GM03348 (cell line): ENCODE results near the gene RIPPLY3.

Experiments used
- DNase-seq: peaks from one replicate; pipeline ENCODE4 v3.0.0; 2012; ENCODE audit warnings: low spot score

The RIPPLY3 gene, protein sequence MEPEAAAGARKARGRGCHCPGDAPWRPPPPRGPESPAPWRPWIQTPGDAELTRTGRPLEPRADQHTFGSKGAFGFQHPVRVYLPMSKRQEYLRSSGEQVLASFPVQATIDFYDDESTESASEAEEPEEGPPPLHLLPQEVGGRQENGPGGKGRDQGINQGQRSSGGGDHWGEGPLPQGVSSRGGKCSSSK

DNA sequence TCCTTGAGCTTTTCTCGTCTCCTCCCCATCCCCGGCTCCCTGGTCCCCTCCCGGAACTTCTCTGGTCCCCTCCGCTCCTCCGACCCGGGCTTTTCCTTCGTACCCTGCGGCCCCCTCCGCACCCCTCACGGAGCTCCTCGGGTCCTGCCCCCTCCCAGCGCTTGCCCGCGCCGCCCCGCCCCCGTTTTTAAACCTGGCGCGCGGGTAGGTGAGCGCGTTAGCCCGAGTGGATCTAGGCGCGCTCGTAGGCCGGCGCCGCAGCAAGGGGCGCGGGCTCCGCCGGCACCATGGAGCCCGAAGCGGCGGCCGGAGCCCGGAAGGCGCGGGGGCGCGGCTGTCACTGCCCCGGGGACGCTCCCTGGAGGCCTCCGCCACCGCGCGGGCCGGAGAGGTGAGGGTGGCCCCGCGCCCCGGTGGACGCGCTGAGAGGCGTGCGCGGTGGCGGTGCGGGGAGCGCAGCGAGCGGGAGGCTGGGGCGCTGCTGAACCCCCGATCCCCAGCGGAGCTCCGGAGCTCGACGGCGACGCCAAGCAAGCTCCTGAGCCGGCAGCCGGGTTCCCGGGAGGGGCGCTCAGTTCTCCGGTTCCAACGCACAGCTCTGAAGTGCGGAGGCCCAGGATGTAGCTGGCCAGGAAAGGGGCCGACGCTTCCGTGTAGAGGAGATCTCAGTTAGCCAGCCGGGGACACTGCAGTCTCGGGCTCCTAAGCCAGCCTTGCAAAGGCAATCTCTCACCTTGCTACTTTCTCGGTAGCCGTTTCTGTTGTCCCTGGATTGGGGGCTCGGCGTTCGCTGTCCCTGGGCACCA lies at the start of gene RIPPLY3:
Gene RIPPLY3, plus strand, starts transcription at position 217 of the 806 bp plus-strand sequence. Its CDS starts 71 bp downstream, at position 288.
- DNase-seq, result peak; percentile 34

DNA sequence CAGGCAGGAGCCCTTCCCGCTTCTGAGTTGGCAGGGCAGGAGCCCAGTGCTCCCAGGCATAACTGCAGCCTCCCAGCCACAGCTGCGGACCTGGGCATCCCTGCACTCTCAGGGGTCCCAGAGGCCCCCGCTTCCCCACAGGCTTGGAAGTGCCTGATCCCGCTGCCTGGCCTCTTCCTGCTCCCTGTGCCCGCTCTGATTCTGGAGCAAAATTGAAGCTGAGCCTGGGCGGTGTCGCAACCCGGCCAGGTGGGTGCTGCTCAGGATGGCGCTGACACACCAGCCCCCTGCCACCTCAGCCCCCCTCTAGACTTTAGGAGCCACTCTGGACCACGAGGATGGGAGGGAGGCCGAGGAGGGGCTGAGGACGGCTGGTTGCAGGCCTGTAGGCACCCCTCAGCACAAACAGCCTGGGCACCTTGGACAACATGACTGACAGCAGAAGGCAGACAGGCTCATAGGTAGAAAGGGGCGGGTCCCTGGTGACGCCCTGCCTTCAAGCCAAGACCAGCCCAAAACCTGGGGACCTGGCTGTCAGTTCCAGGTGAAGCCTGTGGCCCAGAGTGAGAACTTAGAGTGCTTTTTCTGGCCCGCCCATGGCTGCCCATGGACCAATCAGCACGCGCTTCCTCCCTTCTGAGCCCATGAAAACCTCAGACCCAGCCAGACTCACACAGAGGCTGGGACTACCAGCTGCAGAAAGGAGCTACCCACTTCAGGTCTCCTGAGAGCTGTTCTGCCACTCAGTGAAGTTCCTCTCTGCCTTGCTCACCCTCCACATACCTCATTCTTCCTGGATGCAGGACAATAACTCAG lies 47.3 kb upstream of the RIPPLY3 start:
- no peak for DNase-seq

DNA sequence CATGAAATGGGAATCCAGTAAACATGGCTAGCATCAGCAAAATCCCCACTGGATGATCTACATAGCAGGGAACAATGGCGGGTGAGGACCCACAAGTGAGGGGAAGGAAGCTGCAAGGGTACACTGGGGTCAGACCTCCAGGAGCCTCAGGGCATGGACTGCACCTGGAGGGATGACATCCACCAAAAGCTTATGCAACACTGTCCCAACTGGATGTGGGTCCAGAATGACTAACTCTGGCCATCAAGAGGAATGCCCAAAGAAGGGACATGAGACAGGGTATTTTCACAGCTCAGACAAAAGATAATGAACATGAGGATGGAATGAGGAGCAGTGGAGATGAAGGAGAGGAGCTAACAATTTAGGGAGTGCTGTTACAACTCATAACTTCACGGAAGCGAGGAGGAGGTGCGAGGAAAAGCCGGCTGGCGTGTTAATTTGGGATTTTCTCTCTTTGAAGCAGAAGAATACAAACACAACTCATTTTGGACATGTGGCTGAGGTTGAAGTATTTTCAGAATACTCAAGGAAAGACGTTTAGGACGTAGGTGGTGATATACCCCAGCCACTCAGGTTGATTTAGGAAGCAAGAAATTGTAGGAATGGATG lies 45.7 kb upstream of the RIPPLY3 start:
- no peak for DNase-seq

DNA sequence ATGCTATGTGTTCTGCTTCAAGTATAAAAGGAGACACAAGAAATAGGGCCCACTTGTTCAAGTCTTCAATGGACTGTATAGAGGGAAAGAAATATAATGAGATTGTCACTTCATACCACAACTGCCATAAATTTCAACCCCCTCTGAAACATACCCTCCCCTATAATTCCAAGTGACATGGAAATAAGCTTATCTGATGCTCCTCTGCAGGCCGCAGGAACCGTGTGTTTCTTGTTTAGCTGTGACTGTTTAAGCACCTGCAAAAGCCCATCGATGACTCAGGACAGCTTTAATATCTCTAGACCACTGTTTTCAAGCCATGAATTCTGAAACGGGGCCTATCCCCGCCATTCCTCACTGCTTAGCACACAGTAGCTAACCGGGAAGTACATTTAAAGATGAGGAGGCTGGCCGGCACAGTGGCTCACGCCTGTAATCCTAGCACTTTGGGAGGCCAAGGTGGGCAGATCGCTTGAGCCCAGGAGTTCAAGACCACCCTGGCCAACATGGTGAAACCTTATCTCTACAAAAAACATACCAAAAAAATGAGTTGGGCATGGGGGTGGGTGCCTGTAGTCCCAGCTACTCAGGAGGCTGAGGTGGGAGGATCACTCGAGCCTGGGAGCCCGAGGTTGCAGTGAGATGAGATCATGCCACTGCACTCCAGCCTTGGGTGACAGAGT lies 44.3 kb upstream of the RIPPLY3 start:
- DNase-seq, result no peak

DNA sequence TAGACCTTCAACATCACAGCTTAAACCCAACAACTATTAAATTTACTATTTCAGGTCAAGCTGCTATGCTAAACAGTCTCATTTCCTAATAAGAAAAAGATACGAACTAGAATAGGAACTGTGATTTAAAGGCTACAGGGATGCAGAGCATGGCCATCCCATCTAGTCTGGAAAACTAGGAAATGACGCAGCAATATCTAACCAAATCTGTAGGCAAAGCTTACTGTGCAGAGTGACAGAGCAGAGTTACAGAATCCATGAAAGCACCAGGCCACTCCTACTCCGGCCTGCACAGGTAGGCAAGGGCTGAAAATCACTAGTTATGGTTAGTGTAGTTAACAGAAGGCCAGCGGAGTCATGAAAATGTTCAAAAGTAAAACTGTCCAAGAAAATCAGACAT lies 42.1 kb upstream of the RIPPLY3 start:
- no peak for DNase-seq

DNA sequence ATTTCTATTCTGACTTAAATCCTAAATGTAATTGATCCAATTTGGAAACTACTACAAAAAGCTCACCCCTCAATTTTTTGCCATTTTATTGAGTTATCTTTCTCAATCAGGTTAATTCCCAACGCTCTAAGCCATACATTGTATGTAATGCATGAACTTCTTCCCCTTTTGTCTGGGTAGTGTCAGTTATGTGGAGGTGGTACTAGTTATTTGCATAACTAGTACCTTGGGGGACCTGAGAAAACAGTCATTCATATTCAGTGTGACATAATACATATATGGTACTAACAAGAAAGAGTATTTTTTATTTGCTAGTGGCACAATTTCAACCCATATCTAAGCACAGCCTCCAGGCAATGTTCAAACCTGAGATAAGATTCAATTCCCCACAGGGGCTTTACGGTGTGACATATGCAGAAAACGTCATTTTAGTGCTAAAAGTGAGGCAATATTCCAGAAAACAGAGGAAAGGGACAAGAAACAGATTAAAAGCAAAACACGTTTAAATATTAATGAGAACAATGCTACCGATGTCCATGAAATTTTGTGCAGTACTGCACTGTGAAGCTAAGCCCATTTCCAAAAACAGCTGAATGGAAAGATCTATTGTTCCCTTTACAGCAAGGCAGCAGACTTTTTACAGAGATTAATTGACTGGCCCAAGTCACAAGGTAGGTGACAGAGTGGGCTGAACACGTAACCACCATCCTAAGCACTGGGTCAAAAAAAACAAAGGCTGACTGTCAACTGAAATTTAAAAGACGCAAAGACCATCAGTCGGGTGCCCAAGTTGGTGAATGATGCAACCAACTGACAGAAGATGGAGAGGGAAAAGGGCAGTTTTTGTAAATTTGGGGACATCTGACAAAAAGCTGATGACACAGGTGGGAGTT lies 41.4 kb upstream of the RIPPLY3 start:
- no peak for DNase-seq

DNA sequence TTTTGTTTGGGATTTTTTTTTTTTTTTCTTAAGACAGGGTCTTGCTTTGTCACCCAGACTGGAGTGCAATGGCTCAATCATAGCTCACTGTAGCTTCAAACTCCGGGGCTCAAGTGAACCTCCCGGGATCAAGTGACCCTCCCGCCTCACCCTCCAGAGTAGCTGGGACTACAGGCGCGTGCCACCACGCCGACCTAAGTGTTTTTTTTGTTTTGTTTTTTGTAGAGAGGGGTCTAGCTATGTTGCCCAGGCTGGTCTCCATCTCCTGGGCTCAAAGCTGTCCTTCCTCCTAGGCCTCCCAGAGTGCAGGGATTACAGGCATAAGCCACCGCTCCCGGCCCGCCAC lies 40.8 kb upstream of the RIPPLY3 start:
- DNase-seq, result no peak

DNA sequence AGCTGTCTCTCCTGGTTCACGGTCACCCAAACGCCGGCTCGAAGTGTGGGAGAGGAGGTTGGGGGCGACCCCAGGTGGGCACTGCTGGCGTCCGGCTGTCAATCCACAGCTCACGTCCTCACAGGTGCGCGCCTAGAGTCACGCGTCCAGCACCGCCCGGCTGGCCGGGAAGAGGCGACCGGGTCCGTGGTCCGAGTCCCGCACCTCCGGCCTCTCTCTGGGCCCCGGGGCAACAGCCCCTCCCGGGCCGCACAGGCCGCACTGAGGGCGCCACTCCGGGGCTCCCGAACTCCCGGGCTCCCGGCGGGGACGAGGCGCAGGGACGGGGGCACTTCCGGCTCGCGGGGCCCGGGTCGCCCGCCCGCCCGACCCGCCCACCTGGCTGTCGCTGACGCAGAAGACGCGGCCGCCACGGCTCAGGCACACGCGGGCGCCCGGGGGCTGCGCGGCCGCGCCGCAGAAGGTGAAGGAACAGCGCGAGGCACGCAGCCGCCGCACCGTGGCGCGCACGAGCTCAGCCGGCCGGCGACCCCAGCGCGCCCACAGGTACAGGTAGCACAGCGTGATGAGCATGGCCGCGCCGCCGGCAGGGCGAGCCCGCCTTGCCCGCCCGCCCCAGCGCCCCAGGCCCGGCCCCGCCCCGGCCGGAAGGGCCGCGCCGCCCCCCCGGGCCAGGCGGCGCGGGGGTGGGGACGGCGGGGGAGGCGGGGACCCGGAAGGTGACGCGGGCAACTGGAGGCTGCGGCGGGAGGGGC lies 40.3 kb upstream of the RIPPLY3 start, which contains the start of gene HLCS:
Gene HLCS, minus strand, starts transcription at position 604 of the 755 bp plus-strand sequence. Its CDS starts 31 bp downstream, at position 573.
- DNase-seq, result peak; percentile 96

DNA sequence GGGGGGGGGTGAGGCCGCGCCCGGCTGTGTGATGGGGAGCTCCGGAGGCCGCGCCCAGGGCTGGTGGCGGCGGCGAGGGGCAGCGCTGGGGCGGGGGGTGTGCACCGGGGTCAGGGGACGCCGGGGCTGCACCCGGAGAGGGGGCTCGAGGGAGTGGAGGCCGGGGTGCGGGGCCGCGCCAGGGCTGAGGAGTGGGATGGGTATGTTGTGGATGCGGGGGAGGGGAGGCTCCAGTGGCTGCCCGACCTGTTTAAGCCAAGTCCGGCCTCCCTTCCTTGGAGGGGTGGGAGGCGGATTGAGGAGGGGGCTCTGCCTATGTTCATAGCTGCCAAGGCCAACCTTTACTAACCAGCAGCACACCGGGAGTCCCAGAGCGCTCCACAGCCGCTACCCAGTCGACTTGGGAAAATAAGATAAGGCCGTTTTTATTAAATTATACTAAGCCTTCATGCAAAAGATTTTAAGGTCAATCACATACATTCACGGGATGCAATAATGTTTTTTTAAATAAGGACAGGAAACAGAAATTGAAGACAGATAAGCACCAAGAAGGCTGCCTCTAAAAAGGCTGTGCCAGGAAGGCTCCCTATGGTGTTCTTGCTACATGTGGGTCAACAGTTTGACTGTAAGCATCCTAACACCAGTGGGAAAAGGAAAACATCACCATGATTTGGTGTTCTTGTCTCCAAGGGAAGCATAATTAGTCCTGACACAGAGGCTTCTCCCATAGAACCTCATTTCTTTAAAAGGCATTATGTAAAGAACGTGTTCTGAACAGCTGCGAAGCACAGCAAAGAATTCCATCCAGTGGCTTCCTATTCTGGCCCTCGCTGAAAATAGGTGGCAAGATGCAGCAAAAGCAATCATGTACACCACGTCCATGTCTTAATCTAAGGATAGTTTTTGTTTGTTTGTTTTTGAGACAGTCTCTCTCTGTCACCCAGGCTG lies 39.4 kb upstream of the RIPPLY3 start:
- no peak for DNase-seq

DNA sequence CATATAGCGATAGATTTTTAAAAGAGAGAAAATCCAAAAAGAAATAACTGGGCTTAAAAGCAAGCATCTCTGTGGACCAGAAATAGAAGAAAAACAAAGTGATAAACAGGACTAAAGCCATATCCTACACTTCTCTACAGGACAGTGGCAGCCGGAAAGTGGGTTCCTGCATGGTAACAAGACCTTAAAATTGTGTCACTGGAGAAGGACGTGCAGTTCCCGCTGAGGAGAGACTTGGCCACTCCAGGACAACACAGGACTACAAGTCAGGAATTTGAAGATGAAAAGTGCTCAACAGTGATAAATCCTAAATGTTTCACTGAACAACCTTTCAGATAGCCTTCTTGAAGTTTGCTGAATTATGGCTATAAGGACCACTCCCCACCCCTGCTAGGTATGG lies 38.1 kb upstream of the RIPPLY3 start:
- DNase-seq, result no peak

DNA sequence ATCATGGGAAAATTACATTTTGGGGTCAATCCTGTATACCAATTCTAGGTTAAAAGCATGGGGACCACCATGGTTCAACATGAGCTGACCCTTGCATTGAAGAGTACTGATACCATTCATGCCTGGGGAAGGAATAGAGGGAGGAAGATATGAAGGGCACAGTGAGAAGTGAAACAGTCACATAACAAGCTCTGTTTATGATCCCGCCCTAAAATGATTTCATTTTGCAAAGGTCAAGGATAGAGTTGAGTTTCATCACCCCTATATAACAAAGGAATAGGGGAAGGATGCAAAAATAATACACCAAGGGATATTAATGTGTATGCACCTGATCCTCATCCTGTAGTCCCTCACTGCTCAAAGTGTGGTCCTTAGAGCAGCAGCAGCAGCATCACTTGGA lies 37.5 kb upstream of the RIPPLY3 start:
- no peak for DNase-seq

DNA sequence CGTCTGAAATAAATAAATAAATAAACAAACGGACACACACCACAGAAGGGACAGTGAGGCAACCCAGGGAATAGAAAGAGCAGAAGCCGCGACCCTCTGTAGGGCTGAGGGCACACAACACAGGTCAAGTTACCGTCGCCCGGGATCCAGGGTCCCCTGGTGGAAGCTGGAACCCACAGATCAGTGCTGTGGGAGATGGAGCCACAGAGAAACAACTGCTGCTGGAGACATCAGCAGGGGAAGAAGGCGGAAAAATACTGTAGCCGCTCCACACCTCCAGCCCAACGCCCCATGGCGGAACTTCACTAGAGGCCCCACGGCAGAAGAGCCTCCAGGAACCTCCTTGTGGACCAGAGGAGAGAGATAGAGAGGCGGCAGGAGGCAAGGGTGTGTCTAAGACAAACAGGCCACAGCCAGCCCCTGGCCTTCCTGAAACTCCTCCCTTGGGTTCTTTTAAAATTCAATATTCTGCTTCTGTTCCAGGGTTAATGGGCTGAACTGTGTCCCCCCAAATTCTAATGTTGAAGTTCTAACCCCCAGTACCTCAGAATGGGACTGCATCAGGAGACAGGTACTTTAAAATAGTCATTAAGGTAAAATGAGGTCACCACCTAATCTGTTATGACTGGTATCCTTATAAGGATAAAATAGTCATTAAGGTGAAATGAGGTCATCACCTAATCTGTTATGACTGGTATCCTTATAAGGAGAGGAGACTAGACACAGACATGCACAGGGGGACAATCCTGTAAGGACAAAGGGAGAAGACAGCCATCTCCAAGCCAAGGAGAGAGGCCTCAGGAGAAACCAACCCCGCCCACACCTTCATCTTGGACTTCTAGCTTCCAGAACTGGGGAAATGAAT lies 32.3 kb upstream of the RIPPLY3 start:
- DNase-seq, result no peak

DNA sequence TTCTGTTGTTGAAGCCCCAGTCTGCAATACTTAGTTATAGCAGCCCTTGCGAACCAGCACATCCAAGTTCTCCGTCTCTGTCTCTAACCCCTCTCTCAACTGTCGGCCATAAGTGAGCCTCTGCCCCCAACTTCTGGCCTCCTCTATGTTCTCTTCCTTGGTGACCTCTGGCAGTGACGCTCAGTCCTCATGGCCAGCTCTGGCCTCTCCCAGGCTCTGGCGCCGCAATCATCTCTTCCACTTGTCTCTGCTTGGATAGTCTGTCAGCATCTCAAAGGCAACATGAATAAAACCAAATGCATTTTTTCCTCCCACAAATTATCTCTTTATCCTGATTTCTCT lies 31.7 kb upstream of the RIPPLY3 start:
- DNase-seq, result no peak

DNA sequence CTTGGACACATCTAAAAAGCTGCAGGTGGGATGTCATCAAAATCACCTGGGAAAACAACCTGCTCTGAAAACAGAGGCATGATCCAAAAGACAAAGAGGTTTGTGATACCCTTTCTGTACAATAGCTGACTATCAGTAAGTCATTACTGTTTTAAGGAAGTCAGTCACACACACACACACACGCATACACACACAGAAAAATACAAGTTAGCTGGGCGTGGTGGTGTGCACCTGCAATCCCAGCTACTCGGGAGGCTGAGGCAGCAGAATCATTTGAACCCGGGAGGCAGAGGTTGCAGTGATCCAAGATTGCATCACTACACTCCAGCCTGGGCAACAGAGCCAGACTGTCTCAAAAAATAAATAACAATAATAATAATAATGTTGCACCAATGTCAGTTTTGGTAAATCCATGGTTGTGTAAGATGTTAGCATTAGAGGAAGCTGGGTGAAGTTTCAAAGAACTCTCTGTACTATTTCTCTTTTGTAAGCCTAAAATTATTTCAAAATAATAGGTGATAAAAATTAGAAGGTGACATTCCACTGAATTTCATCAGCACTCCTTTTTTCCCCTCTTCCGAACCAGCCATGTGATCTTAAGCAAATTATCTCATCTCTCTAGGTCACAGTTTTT lies 30.2 kb upstream of the RIPPLY3 start:
- no peak for DNase-seq

DNA sequence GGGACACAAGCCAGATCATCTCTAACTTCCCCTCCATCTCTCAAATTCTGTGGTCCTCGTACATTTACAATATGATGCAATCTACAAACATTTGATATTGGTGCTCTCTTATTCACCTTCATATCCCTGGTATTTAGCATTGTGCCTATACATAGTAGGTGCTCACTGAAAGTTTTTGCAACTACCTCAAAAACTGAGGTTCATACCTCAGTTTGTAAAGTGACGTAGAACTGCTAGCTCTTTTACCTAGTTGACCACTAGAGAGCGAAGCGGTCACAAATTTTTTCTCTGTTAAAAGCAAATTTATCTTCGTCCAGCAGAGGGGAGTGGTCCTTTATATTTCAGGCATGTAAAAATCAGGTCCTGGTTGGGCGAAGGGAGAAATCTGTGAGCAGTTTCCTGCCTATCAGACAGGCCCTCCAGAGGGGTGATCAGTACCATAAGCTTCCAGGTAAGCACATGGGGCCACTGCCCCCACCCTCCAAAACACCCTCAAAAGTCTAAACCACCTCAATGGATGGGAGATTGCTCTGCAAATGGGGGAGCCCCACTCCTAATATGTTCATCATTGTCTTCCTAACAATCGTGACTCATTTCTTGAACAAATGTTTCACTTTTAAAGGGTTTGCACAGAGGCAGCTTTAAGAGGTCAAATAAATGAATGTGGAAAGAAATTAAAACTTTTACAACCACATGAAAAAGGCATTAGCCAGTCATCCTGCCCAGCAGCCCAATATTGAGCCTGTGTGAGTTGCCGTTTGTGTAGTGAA lies 29.4 kb upstream of the RIPPLY3 start:
- peak; percentile 70 for DNase-seq

DNA sequence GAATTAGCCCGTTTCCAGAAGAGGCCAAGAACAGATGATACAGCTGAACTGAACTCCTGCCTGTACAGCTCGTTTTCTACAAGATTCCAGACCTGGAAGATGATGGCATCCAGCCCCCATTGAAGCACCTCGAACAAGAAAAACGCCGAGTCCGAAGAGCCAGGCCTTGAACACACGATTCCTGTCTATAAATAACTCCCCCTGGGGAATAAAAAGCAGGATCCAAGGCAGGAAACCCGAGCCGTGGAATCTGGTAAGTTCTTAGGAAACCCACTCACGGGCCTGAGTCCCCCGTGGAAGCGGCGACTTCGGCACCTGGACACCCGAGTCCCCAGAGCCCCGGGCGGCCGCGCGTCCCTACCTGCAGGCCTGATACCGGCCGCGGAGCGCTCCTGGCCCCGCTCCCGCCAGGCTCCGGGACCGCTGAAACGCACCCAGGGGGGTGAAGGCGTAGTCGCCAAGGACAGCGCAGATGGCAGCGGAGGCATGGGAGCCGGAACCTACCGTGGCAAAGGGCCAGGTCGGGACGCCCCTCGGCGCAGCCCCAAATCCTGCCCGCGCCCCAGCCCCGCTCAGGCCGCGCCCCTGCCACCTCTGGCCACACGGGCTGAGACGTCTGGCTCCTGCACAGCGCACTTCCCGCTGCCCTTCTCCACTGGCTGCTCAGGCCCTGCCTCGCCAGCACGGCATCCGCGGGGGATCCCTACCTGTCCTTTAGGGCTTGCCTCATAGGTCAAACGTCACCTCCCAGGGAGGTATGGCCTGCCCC lies 26.0 kb upstream of the RIPPLY3 start:
- DNase-seq, result peak; percentile 40
